CD4-positive, alpha-beta T cell treated with Interleukin-4 for 1 hour (primary cell): ENCODE data around the gene POU3F3.

Source experiments
- DNase-seq, 2 donors: peaks; one replicate each; pipeline ENCODE4 v3.0.0-alpha.2; 2020 to 2022

The POU3F3 gene

GRCh38 chr2:104862058-104862941 lies 8.4 kb downstream of the POU3F3 start:
- DNase-seq: no peak

DNA sequence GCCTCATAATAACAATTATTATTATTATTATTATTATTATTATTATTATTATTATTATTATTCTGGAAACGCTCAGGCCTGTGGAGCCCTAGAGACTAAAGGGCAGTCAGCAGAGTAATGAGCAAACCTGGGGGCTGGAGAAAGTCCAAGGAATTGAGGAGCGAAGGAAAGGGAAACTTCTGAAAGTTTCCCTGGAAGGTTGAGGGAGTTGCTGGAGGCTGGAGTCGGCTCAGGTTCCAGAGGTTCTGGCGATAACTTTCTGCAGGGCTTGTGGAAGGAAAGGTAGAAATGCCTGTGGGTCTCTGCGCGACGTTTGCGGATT lies 9.2 kb downstream of the POU3F3 start:
- no peak for DNase-seq

GRCh38 chr2:104863468-104864279 lies 9.8 kb downstream of the POU3F3 start:
- no peak for DNase-seq

DNA sequence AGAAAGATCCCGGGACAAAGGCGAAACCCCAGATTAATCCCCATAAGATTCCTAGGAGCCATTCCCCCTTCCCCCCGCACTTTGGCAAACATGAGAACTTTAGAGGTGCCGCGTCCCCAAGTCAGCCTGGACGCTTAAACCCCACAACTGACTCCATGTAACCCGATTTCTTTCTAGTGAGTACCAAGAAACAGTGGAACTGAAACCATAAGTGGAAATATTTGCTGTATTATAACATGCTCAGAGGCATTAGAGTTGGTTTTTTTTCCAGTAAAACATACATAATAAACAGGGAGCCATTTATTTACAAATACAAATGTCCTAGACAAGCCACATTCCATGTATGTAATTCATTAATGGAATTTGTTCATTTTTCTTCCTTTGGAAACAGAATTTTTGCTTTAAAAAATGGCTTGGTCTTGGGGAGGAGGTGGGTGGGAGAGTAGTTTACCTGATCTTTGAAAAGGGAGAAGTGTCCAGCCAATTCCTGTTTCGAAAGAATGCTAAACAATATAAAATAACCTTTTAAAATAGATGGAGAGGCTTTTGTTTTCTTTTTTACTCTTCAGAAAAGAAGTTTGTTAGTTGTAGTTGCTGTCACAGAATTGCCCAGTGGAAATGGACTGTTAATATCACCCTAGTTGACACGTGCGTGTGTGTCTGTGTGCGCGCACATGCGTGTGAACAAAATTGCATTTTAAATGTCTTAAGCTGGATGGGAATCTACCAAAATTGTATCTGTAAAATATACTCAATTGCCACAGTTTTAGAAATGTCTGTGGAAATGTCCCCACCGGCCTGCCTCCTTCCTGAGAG lies 10.6 kb downstream of the POU3F3 start:
- DNase-seq: no peak

DNA sequence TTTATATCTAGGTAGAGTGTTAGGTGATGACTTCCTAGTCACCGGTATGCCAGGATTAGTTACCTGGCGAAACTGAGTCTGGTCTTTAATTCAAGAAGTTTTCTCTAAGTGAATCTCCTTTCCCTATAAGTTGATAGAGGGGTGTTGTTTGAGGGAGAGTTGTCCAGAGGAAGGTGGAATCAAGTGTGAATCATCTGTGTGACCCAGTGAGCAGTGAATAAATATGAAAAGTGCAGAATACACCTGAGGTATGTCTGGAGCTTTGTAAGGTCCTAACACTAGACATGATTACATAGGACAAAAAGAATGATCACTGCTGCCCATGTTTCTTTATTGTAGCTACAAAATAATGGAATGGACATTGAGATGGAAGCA lies 11.2 kb downstream of the POU3F3 start:
- no peak for DNase-seq

DNA sequence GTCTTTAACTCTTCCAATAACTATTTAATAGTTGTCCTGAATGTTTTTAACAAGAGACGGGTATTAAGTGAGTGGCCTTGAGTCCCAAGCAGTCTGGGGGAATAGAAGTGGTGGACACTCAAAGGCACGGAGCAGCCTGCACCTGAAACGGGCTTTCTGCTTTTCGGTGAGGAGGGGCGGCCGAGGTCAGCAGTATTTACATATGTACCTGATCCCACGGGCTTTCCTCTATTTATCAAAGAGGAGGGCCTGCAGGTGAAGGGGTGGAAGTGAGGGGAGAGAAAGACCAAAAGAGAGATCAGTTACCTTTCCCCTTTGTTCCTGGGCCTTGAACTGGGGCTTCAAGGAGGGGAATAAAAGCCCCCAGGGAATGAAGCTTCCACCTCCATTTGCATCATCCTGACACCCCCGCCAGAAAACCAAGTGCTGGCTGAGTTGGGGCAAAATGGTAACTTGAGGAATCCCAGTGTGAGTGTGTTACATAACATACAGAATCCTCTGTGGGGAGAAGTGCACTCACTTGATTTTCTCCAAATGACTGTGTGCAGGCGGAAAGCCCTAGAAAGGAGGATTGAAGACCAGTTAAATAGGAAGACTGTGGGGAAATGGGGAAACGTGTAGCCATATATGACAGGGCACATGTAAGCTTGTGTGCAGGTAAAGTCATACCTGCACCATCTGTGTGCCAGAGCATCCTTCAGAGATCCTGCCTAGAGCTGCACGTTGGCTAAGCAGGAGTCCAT lies 12.4 kb downstream of the POU3F3 start:
- no peak for DNase-seq

GRCh38 chr2:104866883-104867812 lies 13.2 kb downstream of the POU3F3 start:
- no peak for DNase-seq

GRCh38 chr2:104867813-104868504 lies 14.0 kb downstream of the POU3F3 start:
- DNase-seq: no peak

DNA sequence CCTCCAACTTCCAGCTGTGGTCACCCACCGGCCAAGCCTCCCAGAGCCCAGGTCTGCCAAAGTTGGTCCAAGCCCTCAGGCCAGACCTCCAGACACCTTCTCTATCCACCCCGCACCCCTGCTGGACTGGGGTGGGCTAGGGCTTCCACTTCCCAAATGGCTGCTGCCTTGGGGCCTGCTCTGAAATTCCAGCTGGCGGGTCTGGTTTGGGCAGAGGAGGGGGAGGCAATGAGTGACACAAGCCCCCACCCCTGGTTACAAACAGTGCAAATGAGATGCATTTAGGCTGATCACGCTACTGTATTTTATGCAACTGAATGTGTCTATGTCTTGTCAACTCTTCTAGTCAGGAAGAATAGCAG lies 14.6 kb downstream of the POU3F3 start:
- DNase-seq: no peak

- DNase-seq: no peak
These were observed 16.4 kb downstream of the POU3F3 start for GRCh38 chr2:104870100-104870975.

GRCh38 chr2:104871649-104871971 lies 17.7 kb downstream of the POU3F3 start:
- no peak for DNase-seq

GRCh38 chr2:104871972-104872865 lies 18.3 kb downstream of the POU3F3 start:
- DNase-seq: no peak

DNA sequence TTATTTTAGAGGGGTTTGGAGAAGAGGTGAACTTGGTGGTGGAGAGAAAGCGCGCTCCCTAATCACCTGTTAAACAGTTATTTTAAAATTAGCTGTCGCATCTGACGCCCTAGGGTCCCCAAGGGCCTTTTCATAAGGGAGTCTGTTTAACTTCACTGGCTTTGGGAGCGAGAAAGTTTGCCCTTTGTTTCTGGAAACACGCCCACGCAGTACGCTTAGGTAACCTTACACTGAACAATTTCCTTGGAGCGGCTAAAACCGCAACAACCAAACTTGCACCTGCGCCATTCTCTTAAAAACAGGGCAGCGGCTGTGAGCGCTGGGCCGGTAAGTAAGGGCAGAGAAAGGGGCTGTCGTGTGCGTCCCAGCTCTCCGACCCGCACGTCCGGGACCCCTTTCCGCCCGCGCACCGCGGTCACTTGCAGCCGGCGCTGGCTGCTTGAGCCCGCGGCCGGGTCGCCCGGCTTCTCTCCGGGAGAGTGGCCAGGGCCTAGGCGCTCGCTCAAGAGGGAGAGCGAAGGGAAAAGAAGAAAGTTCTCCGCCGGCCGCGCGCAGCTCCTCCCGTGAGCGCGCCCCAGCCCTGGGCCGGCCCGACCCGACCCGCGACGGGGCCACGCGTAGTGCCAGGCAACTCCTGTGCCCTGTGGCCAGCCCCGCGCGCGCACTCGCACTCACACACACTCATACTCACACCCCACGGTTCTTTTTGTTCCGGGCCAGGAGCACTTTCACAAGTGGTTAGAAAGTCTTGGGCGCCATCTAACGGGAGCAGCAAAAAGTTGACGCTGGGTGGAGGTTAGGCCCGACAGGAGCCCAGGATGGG lies 19.2 kb downstream of the POU3F3 start:
- peak; percentile 22 to 65 for DNase-seq

- DNase-seq: no peak
These were observed 19.8 kb downstream of the POU3F3 start for GRCh38 chr2:104873689-104874054.

- DNase-seq: no peak
These were observed 20.3 kb downstream of the POU3F3 start for GRCh38 chr2:104874230-104874629.

DNA sequence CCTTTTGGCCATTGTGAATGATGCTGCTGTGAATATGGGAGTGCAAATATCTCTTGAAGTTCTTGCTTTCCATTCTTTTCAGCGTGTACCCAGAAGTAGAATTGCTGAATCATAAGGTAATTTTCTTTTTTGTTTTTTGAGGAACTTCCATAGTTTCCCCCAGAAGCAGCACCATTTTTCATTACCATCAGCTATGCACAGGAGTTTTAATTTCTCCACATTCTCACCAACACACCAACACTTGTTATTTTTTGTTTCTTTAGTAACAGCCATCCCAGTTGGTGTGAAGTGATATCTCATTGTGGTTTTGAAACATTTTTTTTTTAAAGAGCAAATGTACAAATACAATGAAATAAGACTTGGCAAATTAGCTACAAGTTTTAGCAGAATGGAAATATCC lies 21.3 kb downstream of the POU3F3 start:
- DNase-seq: no peak

GRCh38 chr2:104876606-104877570 lies 23.0 kb downstream of the POU3F3 start:
- DNase-seq: no peak
